ENCODE measurements around the gene PCDH9.

The PCDH9 gene

GRCh38 chr13:66994097-66994496 lies 236.0 kb downstream of the PCDH9 start:
- Histone ChIP-seq H3K4me2 (ENCODE audit: low read depth, low read length, poor library complexity, severe bottlenecking) (peak overlapping the region; percentile 98), H3K27ac (ENCODE audit: low read depth, low read length) (peak overlapping the region; percentile 100)

GRCh38 chr13:66992719-66993118 lies 237.4 kb downstream of the PCDH9 start:
- Histone ChIP-seq H4K20me1 (ENCODE audit: low read depth, low read length) (no peaks in the 10 kb centered on the region), H3K27me3 (ENCODE audit: low read length) (no peaks in the 10 kb centered on the region), H2AFZ (ENCODE audit: low read depth, low read length, severe bottlenecking) (peak overlapping the region; percentile 28), H3K9me2 (replicated peaks; ENCODE audit: insufficient read depth, low read length) (no peaks in the 10 kb centered on the region), H3K27ac (ENCODE audit: low read depth, low read length) (peak overlapping the region; percentile 100), H3K9ac (ENCODE audit: low read length) (no peak overlapping the region), H3K36me3 (ENCODE audit: low read length) (no peaks in the 10 kb centered on the region), H3F3A (ENCODE audit: insufficient read depth) (peaks cover 39% of the 10 kb centered on the region), H3K4me3 (ENCODE audit: insufficient read depth, low read length, poor library complexity, severe bottlenecking) (no peak overlapping the region), H3K9me3 (ENCODE audit: insufficient read depth, low read length) (no peaks in the 10 kb centered on the region), H3K79me2 (ENCODE audit: insufficient read depth, low read length) (no peaks in the 10 kb centered on the region), H3K4me2 (ENCODE audit: low read depth, low read length, poor library complexity, severe bottlenecking) (peak overlapping the region; percentile 98)
- TF ChIP-seq EZH2phosphoT487 (conservative IDR thresholded peaks at IDR 0.05; ENCODE audit: low read length) = no peak
- no peak for TF ChIP-seq CTCF (IDR thresholded peaks at IDR 0.05; ENCODE audit: insufficient read depth, low read length, poor library complexity, severe bottlenecking)

More at GRCh38 chr13:66994097-66994496, 236.0 kb downstream of the PCDH9 start:
- TF ChIP-seq EZH2phosphoT487 (conservative IDR thresholded peaks at IDR 0.05; ENCODE audit: low read length) (no peak), CTCF (IDR thresholded peaks at IDR 0.05; ENCODE audit: insufficient read depth, low read length, poor library complexity, severe bottlenecking) (peak; percentile 68)
- Histone ChIP-seq H3K9ac (ENCODE audit: low read length) (peak overlapping the region; percentile 56), H3K9me3 (ENCODE audit: insufficient read depth, low read length) (no peaks in the 10 kb centered on the region), H4K20me1 (ENCODE audit: low read depth, low read length) (no peaks in the 10 kb centered on the region), H3K36me3 (ENCODE audit: low read length) (no peaks in the 10 kb centered on the region), H3K79me2 (ENCODE audit: insufficient read depth, low read length) (no peaks in the 10 kb centered on the region), H3F3A (ENCODE audit: insufficient read depth) (peaks cover 39% of the 10 kb centered on the region), H3K9me2 (replicated peaks; ENCODE audit: insufficient read depth, low read length) (no peaks in the 10 kb centered on the region), H3K4me3 (ENCODE audit: insufficient read depth, low read length, poor library complexity, severe bottlenecking) (peak overlapping the region; percentile 42), H2AFZ (ENCODE audit: low read depth, low read length, severe bottlenecking) (peak overlapping the region; percentile 83), H3K27me3 (ENCODE audit: low read length) (no peaks in the 10 kb centered on the region)

- H3K27me3 ChIP-seq (ENCODE audit: low read length) = no peaks in the 10 kb centered on the region
- no peak overlapping the region for H3K4me3 ChIP-seq (ENCODE audit: insufficient read depth, low read length, poor library complexity, severe bottlenecking)
- no peaks in the 10 kb centered on the region for H3K9me3 ChIP-seq (ENCODE audit: insufficient read depth, low read length)
- H3K27ac ChIP-seq (ENCODE audit: low read depth, low read length) = peak overlapping the region; percentile 100
- H3K9ac ChIP-seq (ENCODE audit: low read length) = no peak overlapping the region
- peaks cover 39% of the 10 kb centered on the region for H3F3A ChIP-seq (ENCODE audit: insufficient read depth)
- no peaks in the 10 kb centered on the region for H3K9me2 ChIP-seq (replicated peaks; ENCODE audit: insufficient read depth, low read length)
- peak overlapping the region; percentile 98 for H3K4me2 ChIP-seq (ENCODE audit: low read depth, low read length, poor library complexity, severe bottlenecking)
- H3K36me3 ChIP-seq (ENCODE audit: low read length) = no peaks in the 10 kb centered on the region
- H3K79me2 ChIP-seq (ENCODE audit: insufficient read depth, low read length) = no peaks in the 10 kb centered on the region
- TF ChIP-seq CTCF (IDR thresholded peaks at IDR 0.05; ENCODE audit: insufficient read depth, low read length, poor library complexity, severe bottlenecking) (no peak), EZH2phosphoT487 (conservative IDR thresholded peaks at IDR 0.05; ENCODE audit: low read length) (no peak)
- H4K20me1 ChIP-seq (ENCODE audit: low read depth, low read length) = no peaks in the 10 kb centered on the region
- H2AFZ ChIP-seq (ENCODE audit: low read depth, low read length, severe bottlenecking) = peak overlapping the region; percentile 28
Observed at GRCh38 chr13:66992183-66992582, 238.0 kb downstream of the PCDH9 start.

All from SU-DHL-6 (cell line).